HG02759 (cell line): Measurements from ENCODE around the gene STAB1.
A peak's percentile ranks its signal among the peaks of the same experiment; 100 is the strongest.

Experiments
- ATAC-seq: cut with Tn5 transposase; IDR thresholded peaks from one replicate; pipeline ENCODE4 v1.9.1; 2021; ENCODE audit warnings: mild to moderate bottlenecking, moderate library complexity; ENCODE audit not compliant: unreplicated experiment

STAB1 gene

GRCh38 chr3:52532838-52533622, 37.9 kb downstream of the STAB1 start:
- ATAC-seq = peak; percentile 9

GRCh38 chr3:52533623-52534280, 38.6 kb downstream of the STAB1 start, which contains the start of gene NT5DC2:
TSS of gene NT5DC2 (minus strand) at chr3:52533857. CDS start at chr3:52533737, 120 bp downstream.
- peak; percentile 45 for ATAC-seq

DNA sequence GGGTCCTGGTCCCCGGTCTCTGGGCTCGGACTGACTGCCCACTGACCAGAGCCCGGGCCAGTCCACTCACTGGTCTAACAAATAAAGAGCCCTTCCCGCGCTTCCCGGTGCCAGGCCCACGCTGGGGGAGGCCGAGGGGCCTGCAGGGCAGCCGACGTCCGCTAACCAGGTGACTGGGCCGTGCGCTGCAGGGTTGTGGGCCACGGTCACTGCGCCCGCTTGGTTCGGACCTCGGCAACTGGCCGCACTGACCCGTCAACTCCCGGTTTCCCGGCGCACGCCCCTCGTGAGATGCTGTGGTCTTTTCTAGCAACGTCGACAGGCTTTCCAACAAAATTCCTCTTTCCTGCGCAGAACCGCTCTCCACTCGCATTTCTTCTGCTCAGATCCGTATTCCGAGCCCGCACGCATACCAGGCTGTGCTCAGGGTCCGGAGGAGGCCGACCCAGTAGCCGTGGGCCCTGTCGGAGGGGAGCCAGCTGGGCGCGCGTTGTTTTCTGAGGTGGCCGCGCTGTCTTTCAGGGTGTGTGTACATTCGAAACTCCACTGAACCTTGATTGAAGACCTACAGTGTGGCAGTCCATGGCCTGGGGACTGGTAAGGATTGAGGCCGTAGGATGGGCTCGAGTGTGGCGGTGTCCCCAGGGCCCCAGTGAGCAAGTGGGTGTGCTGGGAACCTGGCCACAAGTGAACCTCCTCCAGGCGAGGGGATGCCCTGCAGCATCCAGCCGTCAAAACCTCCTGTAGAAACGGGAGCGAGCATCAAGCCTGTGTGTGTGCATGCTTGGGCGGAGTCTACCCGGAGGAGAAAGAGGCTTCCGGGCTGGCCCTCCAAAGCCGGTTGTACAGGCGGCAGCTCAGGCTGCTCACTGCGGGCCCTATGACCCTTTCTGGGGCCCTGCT, 39.4 kb downstream of the STAB1 start:
- ATAC-seq = no peak

DNA sequence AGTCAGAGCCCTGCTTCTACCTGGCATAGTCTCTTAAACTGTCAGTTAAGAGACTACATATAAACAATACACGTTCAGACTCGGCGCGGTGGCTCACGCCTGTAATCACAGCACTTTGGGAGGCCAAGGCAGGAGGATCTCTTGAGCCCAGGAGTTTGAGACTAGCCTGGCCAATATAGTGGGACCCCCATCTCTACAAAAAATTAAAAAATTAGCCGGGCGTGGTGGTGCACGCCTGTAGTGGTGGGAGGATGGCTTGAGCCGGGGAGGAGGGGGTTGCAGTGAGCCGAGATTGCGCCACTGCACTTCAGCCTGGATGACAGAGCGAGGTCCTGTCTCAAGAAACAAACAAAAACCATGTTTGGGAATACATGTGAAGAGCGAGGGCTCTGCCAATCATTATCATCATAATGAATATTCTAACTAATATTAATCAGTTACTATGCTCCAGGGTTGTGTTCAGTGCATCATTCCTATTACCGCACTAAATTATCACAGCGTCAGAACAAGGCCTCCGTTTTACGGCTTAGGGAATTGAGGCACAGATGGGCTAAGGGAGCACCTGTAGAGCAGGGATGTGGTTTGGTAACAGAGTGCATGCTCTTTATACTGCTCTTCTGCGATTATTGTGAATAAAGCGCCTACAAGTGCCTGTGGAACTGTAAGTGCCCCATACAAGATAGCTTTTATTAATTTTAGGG, 40.4 kb downstream of the STAB1 start:
- no peak for ATAC-seq

GRCh38 chr3:52536112-52536368, 40.9 kb downstream of the STAB1 start:
- ATAC-seq = no peak

- peak; percentile 86 for ATAC-seq
Measured at GRCh38 chr3:52536369-52537164, 41.4 kb downstream of the STAB1 start, which contains the start of gene UQCC5. TSS of gene UQCC5 (plus strand) at chr3:52536605. CDS start at chr3:52536756, 151 bp downstream.

DNA sequence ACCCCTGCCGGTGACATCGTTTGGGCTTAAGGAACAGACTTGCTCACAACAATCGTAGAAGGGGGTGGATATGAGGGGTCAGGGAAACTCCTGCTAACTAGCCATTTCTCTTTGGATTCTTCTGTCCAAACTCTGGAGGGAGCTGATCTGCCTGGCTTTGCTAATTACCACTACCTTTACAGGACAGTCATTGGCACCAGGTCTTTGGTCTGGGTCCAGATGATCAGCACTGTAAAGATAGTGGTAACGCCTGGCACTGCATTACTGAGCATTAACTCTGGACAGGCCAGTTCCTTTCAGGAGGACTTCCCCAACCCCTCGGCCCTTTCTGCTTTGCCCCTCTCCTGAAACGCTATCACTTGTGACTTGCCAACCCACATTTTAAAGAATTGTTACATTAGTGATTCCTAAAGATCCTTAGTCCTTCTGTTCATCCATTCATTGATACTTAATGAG, 42.1 kb downstream of the STAB1 start:
- ATAC-seq = no peak

GRCh38 chr3:52537726-52538421, 42.7 kb downstream of the STAB1 start:
- no peak for ATAC-seq

DNA sequence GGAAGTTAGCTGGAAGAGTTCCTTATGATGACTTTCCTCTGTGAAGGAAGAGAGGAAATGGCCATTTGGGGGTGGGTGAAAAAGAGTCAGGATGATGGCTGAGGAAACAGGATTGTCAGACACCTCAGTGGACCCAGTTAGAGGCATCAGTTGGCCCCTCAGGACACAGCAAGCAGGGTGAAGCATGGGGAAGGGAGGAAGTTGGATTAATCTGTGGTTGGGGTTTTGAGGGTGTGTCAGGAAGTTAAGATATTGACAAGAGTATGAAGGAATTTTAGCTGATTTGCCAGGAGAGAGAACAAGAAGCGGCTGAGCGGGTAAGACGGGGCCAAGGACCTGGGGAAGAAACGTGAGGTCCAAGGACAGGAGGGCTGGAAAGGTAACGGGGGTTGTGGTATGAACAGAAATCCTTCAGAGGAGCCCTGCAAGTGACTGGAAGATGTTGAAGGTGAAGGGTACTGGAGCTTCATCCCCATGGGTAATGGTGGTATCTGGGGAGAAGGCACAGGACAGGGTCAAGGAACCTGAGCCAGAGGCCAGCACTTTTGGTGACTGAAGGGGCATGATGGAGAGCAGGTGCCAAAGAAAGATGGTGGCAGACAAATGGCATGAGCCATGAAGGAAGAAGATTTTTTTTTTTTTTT, 44.0 kb downstream of the STAB1 start:
- ATAC-seq = no peak

- no peak for ATAC-seq
Measured at GRCh38 chr3:52541050-52541449, 45.9 kb downstream of the STAB1 start.

DNA sequence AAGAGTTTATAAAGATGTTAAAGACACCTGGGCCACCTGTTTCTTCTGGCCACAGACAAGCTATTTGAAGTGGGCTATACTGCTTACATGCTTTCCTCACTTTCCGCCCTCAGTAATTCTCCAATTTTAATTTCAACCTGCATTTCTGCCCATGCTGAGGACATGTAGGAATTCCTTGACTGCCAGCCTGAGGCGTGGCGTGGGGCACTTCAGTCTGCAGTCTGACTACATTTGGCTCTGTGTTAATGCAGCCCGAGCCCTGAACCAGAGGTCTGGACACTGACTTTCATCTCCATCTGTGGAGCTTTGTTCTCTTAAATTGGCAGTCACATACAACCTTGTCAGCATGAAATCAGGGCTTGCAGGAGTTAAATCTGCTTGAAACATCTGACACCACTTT, 49.8 kb downstream of the STAB1 start:
- no peak for ATAC-seq

- no peak for ATAC-seq
Measured at GRCh38 chr3:52546111-52546901, 51.2 kb downstream of the STAB1 start.

DNA sequence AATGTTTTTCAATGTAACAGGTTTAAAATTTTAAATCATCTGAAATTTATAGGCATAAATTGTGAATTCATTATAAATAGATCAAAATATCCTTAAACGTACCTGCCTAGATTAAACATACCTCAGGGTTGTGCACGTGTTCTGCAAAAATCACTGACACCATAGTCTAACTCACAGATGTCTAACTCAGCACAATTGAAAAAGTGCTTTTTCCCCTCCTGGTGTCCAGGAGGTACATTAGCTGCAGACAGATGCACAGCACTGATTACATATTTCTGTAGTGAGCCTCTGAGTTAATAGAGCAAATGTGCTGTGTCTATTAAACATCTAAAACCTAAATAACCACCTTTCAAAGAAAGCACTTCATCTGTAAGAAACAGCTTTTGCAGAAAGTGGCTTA, 52.0 kb downstream of the STAB1 start:
- ATAC-seq = no peak

GRCh38 chr3:52551118-52551517, 56.0 kb downstream of the STAB1 start:
- no peak for ATAC-seq

DNA sequence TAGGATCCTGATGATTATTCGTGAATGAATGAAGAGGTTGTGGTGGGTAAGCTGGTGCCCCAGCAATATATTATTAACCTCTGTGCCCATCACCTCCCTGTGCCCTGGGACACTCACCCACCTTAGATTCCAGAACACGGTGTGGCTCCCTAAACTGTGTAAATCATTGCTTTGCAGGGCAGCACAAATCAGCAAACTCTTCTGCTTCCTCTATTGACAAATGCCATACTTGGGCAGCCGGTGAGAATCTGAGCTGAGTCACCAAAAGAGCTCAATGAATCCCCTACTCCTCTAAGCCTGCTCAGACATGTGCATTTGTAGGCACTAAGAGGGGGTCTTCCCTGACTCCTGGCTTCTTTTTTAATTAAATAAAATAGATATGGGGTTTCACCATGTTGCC, 57.0 kb downstream of the STAB1 start:
- ATAC-seq = no peak

GRCh38 chr3:52554026-52554755, 59.1 kb downstream of the STAB1 start:
- ATAC-seq = no peak

DNA sequence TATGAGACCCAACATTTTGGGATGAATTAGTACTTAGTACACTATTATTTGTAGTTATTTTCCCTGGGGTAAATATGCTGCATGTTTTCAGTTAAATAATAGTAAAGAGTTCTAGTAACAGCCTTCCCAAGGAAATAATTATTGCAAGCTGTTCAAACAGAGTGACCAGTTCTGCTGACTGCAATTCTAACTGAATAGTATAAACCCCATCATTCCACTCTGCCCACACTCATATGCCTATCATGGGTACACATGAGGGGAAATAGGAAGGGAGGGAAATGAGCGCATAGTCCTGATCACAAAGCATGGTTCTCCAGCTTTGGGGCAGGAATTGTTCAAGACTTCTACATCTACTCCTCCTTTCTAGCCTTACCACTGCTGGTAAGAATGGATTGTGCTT, 59.9 kb downstream of the STAB1 start:
- no peak for ATAC-seq
